GM19099 (cell line): ENCODE measurements around the gene NFATC4.

Source experiments
- POLR2A ChIP-seq: IDR thresholded peaks from 3 replicates; pipeline ENCODE4 v1.6.1; 2011; ENCODE audit warnings: low read depth; ENCODE audit not compliant: insufficient read length; ENCODE audit errors: extremely low read depth

The NFATC4 gene

DNA sequence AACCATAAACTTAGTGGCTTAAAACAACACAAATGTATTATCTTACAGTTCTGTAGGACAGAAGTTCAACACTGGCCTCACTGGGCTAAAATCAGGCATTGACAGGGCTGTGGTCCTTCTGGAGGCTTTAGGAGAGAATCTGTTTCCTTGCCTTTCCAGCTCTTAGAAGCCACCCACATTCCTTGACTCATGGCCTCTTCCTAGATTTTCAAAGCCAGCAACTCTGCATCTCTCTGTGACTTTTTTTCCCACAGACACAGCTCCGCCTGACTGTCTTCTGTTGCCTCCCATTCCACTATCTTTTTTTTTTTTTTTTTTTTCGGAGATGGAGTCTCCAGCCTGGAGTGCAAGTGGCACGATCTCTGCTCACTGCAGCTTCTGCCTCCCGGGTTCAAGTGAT, 11.8 kb upstream of the NFATC4 start:
- no peak for TF ChIP-seq POLR2A

DNA sequence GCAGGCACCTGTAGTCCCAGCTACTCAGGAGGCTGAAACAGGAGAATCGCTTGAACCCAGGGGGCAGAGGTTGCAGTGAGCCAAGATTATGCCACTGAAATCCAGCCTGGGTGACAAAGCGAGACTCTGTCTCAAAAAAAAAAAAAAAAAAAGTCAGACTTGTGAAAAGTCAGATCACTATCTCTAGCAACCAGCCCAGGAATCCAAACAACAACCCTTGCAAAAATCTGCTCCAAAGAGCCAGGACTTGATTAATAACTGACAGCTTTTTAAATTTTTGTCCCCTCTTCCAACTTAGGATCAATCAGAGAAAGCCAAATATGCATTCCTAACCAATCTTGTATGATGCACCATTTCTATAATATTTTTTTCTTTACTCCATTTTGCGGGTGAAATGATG, 7.7 kb upstream of the NFATC4 start:
- TF ChIP-seq POLR2A: no peak

- no peak for TF ChIP-seq POLR2A
These were observed 6.7 kb upstream of the NFATC4 start for GRCh38 chr14:24361326-24361725.

- TF ChIP-seq POLR2A: no peak
These were observed 5.6 kb upstream of the NFATC4 start for GRCh38 chr14:24362241-24362960.

DNA sequence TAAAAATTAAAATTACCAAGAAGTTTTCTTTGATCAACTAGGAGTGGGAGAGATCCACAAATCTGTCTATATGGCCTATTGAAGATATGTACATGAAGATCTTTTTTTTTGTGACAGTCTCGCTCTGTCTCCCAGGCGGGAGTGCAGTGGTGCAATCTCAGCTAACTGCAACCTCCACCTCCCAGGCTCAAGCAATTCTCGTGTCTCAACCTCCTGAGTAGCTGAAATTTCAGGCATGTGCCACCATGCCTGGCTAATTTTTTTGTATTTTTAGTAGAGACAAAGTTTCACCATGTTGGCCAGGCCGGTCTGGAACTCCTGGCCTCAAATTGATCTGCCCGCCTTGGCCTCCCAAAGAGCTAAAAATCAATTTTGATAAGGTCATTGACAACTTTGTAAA, 4.6 kb upstream of the NFATC4 start:
- no peak for TF ChIP-seq POLR2A

DNA sequence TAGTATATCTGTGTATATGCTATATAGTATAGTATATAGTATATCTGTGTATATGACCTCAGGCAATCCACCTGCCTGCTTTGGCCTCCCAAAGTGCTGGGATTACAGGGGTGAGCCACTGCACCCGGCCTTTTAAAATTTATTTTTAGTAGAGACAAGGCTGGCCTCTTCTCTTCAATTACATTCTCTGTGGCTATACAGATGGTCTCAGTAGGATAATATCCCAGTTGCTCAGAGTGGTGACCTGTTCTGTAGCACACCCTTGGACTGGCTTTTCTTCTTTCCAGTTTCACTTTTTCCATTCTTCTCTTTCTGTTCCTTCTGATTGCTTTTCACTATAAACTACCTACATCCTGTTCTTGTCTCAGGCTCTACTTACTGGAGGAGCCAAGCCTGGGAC, 3.1 kb upstream of the NFATC4 start:
- TF ChIP-seq POLR2A: no peak

GRCh38 chr14:24365600-24366412, 2.2 kb upstream of the NFATC4 start:
- no peak for TF ChIP-seq POLR2A

- TF ChIP-seq POLR2A: no peak
These were observed 1.6 kb upstream of the NFATC4 start for GRCh38 chr14:24366413-24366720.

- TF ChIP-seq POLR2A: peak; percentile 52
These were observed 1.1 kb upstream of the NFATC4 start for GRCh38 chr14:24366721-24367513.

DNA sequence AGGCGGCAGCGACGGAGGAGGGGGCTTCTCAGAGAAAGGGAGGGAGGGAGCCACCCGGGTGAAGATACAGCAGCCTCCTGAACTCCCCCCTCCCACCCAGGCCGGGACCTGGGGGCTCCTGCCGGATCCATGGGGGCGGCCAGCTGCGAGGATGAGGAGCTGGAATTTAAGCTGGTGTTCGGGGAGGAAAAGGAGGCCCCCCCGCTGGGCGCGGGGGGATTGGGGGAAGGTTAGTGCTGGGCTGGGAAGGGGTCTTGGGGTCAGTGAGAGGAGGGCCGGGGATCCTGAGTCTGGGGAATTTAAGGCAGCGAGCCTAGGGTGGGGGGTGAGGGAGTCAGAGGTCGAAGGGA, 203 bp downstream of the NFATC4 start:
- TF ChIP-seq POLR2A: no peak

DNA sequence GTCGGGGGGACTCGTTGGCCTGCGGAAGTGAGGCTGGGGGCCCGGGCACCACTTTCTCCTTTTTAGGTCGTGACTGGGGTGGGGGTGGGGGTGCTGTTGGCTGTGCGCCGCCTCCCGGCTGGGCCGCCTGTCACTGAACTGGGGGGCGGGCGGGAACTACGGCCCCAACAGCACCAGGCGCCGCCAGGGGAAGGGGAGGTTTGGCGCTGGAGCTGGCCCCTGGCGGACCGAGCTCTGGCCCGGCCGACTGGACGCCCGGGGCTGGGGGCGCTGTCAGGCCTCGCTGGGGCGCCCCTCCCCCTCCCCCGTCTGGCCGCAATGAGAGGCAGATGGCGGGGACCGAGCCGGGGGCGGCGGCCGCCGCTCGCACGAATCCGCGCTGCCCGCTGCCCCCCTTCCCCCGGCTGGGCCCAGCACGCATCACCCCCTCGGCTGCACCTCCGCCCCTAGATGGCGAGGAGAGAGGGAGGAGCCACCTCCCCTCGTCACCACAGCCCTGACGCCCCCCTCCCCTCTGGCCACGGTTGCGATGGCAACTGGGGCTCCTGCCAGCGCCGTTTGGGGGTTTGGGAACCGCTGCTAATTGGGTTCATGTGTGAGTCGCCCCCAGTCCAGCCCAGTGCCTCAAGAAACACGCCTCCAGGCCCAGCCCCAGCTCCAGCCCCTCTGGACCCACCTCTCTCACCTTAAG, 723 bp downstream of the NFATC4 start:
- no peak for TF ChIP-seq POLR2A

DNA sequence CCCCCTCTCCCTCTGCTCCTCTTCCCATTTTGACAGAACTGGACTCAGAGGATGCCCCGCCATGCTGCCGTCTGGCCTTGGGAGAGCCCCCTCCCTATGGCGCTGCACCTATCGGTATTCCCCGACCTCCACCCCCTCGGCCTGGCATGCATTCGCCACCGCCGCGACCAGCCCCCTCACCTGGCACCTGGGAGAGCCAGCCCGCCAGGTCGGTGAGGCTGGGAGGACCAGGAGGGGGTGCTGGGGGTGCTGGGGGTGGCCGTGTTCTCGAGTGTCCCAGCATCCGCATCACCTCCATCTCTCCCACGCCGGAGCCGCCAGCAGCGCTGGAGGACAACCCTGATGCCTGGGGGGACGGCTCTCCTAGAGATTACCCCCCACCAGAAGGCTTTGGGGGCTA, 1.5 kb downstream of the NFATC4 start:
- no peak for TF ChIP-seq POLR2A

DNA sequence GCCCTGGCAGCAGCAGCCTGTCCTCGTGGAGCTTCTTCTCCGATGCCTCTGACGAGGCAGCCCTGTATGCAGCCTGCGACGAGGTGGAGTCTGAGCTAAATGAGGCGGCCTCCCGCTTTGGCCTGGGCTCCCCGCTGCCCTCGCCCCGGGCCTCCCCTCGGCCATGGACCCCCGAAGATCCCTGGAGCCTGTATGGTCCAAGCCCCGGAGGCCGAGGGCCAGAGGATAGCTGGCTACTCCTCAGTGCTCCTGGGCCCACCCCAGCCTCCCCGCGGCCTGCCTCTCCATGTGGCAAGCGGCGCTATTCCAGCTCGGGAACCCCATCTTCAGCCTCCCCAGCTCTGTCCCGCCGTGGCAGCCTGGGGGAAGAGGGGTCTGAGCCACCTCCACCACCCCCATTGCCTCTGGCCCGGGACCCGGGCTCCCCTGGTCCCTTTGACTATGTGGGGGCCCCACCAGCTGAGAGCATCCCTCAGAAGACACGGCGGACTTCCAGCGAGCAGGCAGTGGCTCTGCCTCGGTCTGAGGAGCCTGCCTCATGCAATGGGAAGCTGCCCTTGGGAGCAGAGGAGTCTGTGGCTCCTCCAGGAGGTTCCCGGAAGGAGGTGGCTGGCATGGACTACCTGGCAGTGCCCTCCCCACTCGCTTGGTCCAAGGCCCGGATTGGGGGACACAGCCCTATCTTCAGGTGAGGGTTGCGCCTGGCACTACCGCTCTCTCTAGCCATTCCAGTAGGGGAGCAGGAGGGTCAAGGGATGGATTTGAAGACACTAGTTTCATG, 2.1 kb downstream of the NFATC4 start:
- TF ChIP-seq POLR2A: no peak

- TF ChIP-seq POLR2A: no peak
These were observed 2.8 kb downstream of the NFATC4 start for GRCh38 chr14:24370748-24371147.
